Tibial nerve (tissue), 4 donors: ENCODE measurements around the gene RNF4. TPM values are rescaled to one million over a fixed set of nuclear protein-coding genes. Genes with fewer than 3 reads are reported as not detected.

ENCODE experiments used
- DNase-seq, 2 donors: peaks; one replicate each; pipeline ENCODE4 v3.0.0-alpha.2; 2019; ENCODE audit warnings: low spot score in 2 of 2
- H3K27ac ChIP-seq, 4 donors: fragments of 200-600 bp; sonication (generic) in 3 of 4; one replicate each; pipeline ENCODE4 v1.5.1; 2017 to 2019; ENCODE audit warnings: mild to moderate bottlenecking in 1 of 4
- H3K27me3 ChIP-seq, 2 donors: fragments of 200-600 bp; sonication (generic) in 1 of 2; one replicate each; pipeline versions ENCODE4 v1.5.1 to v1.6.0; 2017 to 2019
- H3K36me3 ChIP-seq, 3 donors: fragments of 200-600 bp; sonication (generic); one replicate each; pipeline ENCODE4 v1.5.1; 2018 to 2019
- H3K4me1 ChIP-seq, 4 donors: fragments of 200-600 bp; sonication (generic) in 3 of 4; one replicate each; pipeline ENCODE4 v1.5.1; 2017 to 2019
- H3K4me3 ChIP-seq, 4 donors: fragments of 200-600 bp; sonication (generic) in 3 of 4; one replicate each; pipeline ENCODE4 v1.5.1; 2017 to 2019; ENCODE audit warnings: mild to moderate bottlenecking in 1 of 4, moderate library complexity in 1 of 4
- H3K9me3 ChIP-seq, 4 donors: fragments of 200-600 bp; sonication (generic) in 3 of 4; one replicate each; pipeline ENCODE4 v1.5.1; 2017 to 2019
- CTCF ChIP-seq, 5 experiments: fragments of 200-600 bp in 3 of 5; fragments of 450-650 bp in 2 of 5; sonication (generic) in 3 of 5; IDR thresholded peaks; one replicate each; pipeline ENCODE4 v1.5.1; 2016 to 2019; ENCODE audit warnings: antibody characterized with exemption in 5 of 5, mild to moderate bottlenecking in 3 of 5, moderate library complexity in 2 of 5
- EP300 ChIP-seq, 2 donors: sonication (generic); formaldehyde crosslinking; IDR thresholded peaks; one replicate each; pipeline ENCODE4 v1.6.1; 2017; ENCODE audit warnings: antibody characterized with exemption in 2 of 2, mild to moderate bottlenecking in 1 of 2
- POLR2A ChIP-seq, 2 donors: fragments of 450-650 bp; IDR thresholded peaks; one replicate each; pipeline ENCODE4 v1.6.1; 2017; ENCODE audit warnings: antibody characterized with exemption in 2 of 2, mild to moderate bottlenecking in 2 of 2, moderate library complexity in 2 of 2
- WGBS, 2 donors: methylation state at CpG; one replicate each; pipeline ENCODE4 v1.1.5; 2018; 5-methylcytosine and 5-hydroxymethylcytosine counted together
- total RNA-seq, 4 donors: library from RNA; depleted of rRNA; stranded (reverse); fragments of >200 nt; gene quantifications; one replicate each; pipeline ENCODE4 v1.1.0, GENCODE V29; 2016

The RNF4 gene
- total RNA-seq, 4 donors from 2014 or later, result 33.0 to 67.7 (median 49.3) TPM

- WGBS, 2 donors, result 68 to 83% methylated on average over 14 to 16 of the region's 16 CpGs
- Histone ChIP-seq H3K27ac (no peak overlapping the region), H3K36me3 (no peaks in the 10 kb centered on the region)
Observed at GRCh38 chr4:2438822-2439718, 29.8 kb upstream of the RNF4 start.

GRCh38 chr4:2441393-2442174, 27.3 kb upstream of the RNF4 start:
- WGBS, 2 donors, result 55 to 76% methylated on average over 7 to 11 of the region's 14 CpGs
- Histone ChIP-seq H3K36me3 (no peaks in the 10 kb centered on the region), H3K27me3 (no peaks in the 10 kb centered on the region), H3K27ac (no peak overlapping the region), H3K4me1 (no peaks in the 10 kb centered on the region), H3K4me3 (no peak overlapping the region), H3K9me3 (no peaks in the 10 kb centered on the region)
- DNase-seq, result peak in 1 of 2 donors; percentile 22
- TF ChIP-seq CTCF (IDR thresholded peaks at IDR 0.05) (peak; percentile 22 to 68 (median 48)), POLR2A (IDR thresholded peaks at IDR 0.05) (no peak), EP300 (IDR thresholded peaks at IDR 0.05) (no peak)

More at GRCh38 chr4:2438822-2439718, 29.8 kb upstream of the RNF4 start:
- Histone ChIP-seq H3K9me3 (no peaks in the 10 kb centered on the region), H3K4me3 (no peak overlapping the region), H3K4me1 (no peaks in the 10 kb centered on the region), H3K27me3 (no peaks in the 10 kb centered on the region)
- DNase-seq, result no peak
- no peak for TF ChIP-seq CTCF (IDR thresholded peaks at IDR 0.05)
- TF ChIP-seq POLR2A (IDR thresholded peaks at IDR 0.05), result no peak
- no peak for TF ChIP-seq EP300 (IDR thresholded peaks at IDR 0.05)

- DNase-seq, result no peak
- no peaks in the 10 kb centered on the region for H3K4me1 ChIP-seq
- H3K27me3 ChIP-seq, result no peaks in the 10 kb centered on the region
- WGBS, 2 donors, result 64 to 71% methylated on average over 11 to 17 of the region's 20 CpGs
- TF ChIP-seq EP300 (IDR thresholded peaks at IDR 0.05) (no peak), CTCF (IDR thresholded peaks at IDR 0.05) (no peak), POLR2A (IDR thresholded peaks at IDR 0.05) (no peak)
- no peaks in the 10 kb centered on the region for H3K9me3 ChIP-seq
- H3K4me3 ChIP-seq, result no peak overlapping the region
- no peak overlapping the region for H3K27ac ChIP-seq
- H3K36me3 ChIP-seq, result no peaks in the 10 kb centered on the region
Observed at GRCh38 chr4:2442175-2442993, 26.5 kb upstream of the RNF4 start.

- Histone ChIP-seq H3K27ac (no peak overlapping the region), H3K27me3 (no peaks in the 10 kb centered on the region), H3K36me3 (no peaks in the 10 kb centered on the region), H3K9me3 (no peaks in the 10 kb centered on the region), H3K4me1 (no peaks in the 10 kb centered on the region), H3K4me3 (no peak overlapping the region)
- no peak for DNase-seq
- TF ChIP-seq POLR2A (IDR thresholded peaks at IDR 0.05) (no peak), CTCF (IDR thresholded peaks at IDR 0.05) (no peak), EP300 (IDR thresholded peaks at IDR 0.05) (no peak)
- WGBS, 2 donors, result 82 to 83% methylated on average over 20 of the region's 20 CpGs
Observed at GRCh38 chr4:2443061-2443730, 25.7 kb upstream of the RNF4 start.
